DND-41 (cell line): ENCODE measurements around the gene HELB.

Experiments
- ATAC-seq: fragments of 200-7000 bp; cut with Tn5 transposase; 3 replicates; pipeline ENCODE4 v1.9.1; 2021; ENCODE audit warnings: low read depth; ENCODE audit not compliant: insufficient read depth
- DNase-seq: peaks from one replicate; pipeline ENCODE4 v3.0.0-alpha.2; 2020
- H2AFZ ChIP-seq: 2 replicates; pipeline ENCODE4 v1.6.0; 2012; ENCODE audit warnings: low read depth, low read length
- H3K27ac ChIP-seq: 2 replicates; pipeline ENCODE4 v1.5.1; 2012; ENCODE audit warnings: low read length, inconsistent platforms
- H3K27me3 ChIP-seq: fragments of 200-600 bp; sonication (generic); 2 replicates; pipeline ENCODE4 v1.6.0; 2012; ENCODE audit warnings: low read length, mild to moderate bottlenecking, inconsistent platforms; ENCODE audit not compliant: insufficient read depth, poor library complexity
- H3K36me3 ChIP-seq: 2 replicates; pipeline ENCODE4 v1.5.1; 2012; ENCODE audit warnings: low read length, inconsistent platforms; ENCODE audit not compliant: insufficient read depth
- H3K4me1 ChIP-seq: 2 replicates; pipeline ENCODE4 v1.5.1; 2012; ENCODE audit warnings: mild to moderate bottlenecking, low read length; ENCODE audit not compliant: insufficient read depth
- H3K4me2 ChIP-seq: 2 replicates; pipeline ENCODE4 v1.6.0; 2012; ENCODE audit warnings: mild to moderate bottlenecking, moderate library complexity, low read length, inconsistent platforms; ENCODE audit not compliant: insufficient read depth
- H3K4me3 ChIP-seq, 2 experiments: fragments of 200-600 bp in 1 of 2; shearing (Covaris generic) in 1 of 2; 2 replicates each; pipeline ENCODE4 v1.5.1; 2012 to 2016; ENCODE audit warnings: inconsistent platforms in 2 of 2, low read length in 2 of 2, mild to moderate bottlenecking in 2 of 2, low read depth in 1 of 2, moderate library complexity in 1 of 2
- H3K79me2 ChIP-seq: 2 replicates; pipeline ENCODE4 v1.6.0; 2012; ENCODE audit warnings: low read length, inconsistent platforms; ENCODE audit not compliant: insufficient read depth
- H3K9ac ChIP-seq: 2 replicates; pipeline ENCODE4 v1.6.0; 2012; ENCODE audit warnings: low read depth, mild to moderate bottlenecking, inconsistent platforms, low read length, moderate library complexity
- H3K9me3 ChIP-seq: 2 replicates; pipeline ENCODE4 v1.5.1; 2012; ENCODE audit warnings: low read length, moderate library complexity, mild to moderate bottlenecking, inconsistent platforms; ENCODE audit not compliant: insufficient read depth, severe bottlenecking
- H4K20me1 ChIP-seq: 2 replicates; pipeline ENCODE4 v1.6.0; 2012; ENCODE audit warnings: low read length; ENCODE audit not compliant: insufficient read depth
- CTCF ChIP-seq: IDR thresholded peaks from 2 replicates; pipeline ENCODE4 v1.5.1; 2012; ENCODE audit warnings: borderline replicate concordance, low read length, moderate library complexity, mild to moderate bottlenecking; ENCODE audit not compliant: poor library complexity, severe bottlenecking; ENCODE audit errors: extremely low read depth
- EZH2 ChIP-seq: IDR thresholded peaks from 3 replicates; pipeline ENCODE4 v1.6.1; 2012; ENCODE audit warnings: borderline replicate concordance, low read depth, mild to moderate bottlenecking, moderate library complexity, low read length, inconsistent platforms; ENCODE audit not compliant: severe bottlenecking

The HELB gene

DNA sequence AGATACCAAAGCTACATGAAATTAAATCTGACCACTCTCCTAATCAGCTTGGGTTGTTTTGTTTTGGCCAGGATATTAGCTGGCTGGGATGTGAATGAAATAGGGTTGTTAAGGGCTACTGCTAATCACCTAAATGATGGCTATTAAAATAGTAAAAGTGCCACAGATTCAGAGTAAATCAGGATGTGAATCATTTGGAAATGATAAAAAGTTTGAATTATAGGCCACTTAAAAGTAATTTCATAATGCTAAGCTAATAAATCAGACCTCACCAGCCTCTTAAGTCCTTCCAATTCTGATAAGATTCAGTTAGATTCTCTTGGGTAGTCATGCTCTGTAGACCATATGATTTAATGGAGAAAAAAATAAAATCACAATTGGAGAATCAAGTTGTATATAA is 12.0 kb downstream of the HELB start:
- H2AFZ ChIP-seq, result no peak overlapping the region
- no peak for ATAC-seq
- H3K4me3 ChIP-seq, result no peak overlapping the region
- no peaks in the 10 kb centered on the region for H4K20me1 ChIP-seq
- H3K27me3 ChIP-seq, result no peaks in the 10 kb centered on the region
- no peaks in the 10 kb centered on the region for H3K9me3 ChIP-seq
- no peak overlapping the region for H3K9ac ChIP-seq
- TF ChIP-seq CTCF (no peak), EZH2 (no peak)
- peaks cover 9% of the 10 kb centered on the region; the same call in 1 of the 2 replicates for H3K79me2 ChIP-seq
- no peak overlapping the region for H3K4me2 ChIP-seq
- no peak overlapping the region for H3K27ac ChIP-seq
- DNase-seq, result no peak
- H3K36me3 ChIP-seq, result peaks cover 33% of the 10 kb centered on the region
- H3K4me1 ChIP-seq, result no peaks in the 10 kb centered on the region

DNA sequence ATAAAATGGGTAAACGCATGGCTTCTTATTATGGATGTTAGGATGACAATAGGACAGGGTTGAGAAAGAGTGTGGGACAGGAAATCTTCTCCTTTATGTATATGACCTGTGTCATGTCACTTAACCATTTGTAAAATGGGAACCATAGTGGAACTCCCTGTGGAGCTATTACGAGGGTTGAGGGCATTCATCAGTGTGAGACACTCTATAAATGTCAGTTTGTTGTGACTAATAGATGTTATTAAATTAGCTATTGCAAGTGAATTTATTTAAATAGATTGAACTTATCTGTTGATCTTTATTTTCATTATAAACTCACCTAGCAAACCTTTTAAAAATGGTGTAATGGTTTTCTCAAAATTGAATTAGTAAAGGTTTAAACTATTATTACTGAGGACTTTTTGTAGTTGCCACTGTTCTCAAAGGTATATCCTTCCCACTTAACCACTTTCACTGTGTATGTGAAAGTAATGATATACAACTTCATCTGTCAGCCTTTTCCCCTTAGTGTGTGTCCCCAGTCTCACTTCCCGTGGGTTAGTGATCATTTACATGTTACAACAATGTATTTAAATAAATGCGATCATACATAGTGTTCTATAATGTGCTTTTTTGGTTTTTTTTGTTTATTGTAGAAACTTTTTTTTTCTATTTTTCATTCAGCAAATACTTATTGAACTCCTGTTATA is 17.1 kb downstream of the HELB start:
- no peak for TF ChIP-seq CTCF
- no peak for TF ChIP-seq EZH2
- Histone ChIP-seq H3K9me3 (no peaks in the 10 kb centered on the region), H4K20me1 (no peaks in the 10 kb centered on the region), H3K9ac (no peak overlapping the region), H3K27ac (no peak overlapping the region), H3K4me2 (no peak overlapping the region), H3K79me2 (0 out of 2 replicates have a peak, but pooled peaks cover 6% of the 10 kb centered on the region), H2AFZ (no peak overlapping the region), H3K4me3 (no peak overlapping the region), H3K4me1 (no peaks in the 10 kb centered on the region), H3K36me3 (peaks cover 15% of the 10 kb centered on the region), H3K27me3 (no peaks in the 10 kb centered on the region)
- no peak for ATAC-seq
- no peak for DNase-seq

- ATAC-seq, result no peak
Observed at GRCh38 chr12:66320996-66321395, 18.7 kb downstream of the HELB start.

More at GRCh38 chr12:66320996-66321395, 18.7 kb downstream of the HELB start:
- Histone ChIP-seq H3K36me3 (peaks cover 21% of the 10 kb centered on the region), H4K20me1 (no peaks in the 10 kb centered on the region), H2AFZ (no peak overlapping the region), H3K9ac (no peak overlapping the region), H3K4me3 (no peak overlapping the region), H3K79me2 (0 out of 2 replicates have a peak, but pooled peaks cover under 1% of the 10 kb centered on the region), H3K4me1 (no peaks in the 10 kb centered on the region), H3K9me3 (no peaks in the 10 kb centered on the region), H3K27me3 (no peaks in the 10 kb centered on the region), H3K27ac (no peak overlapping the region), H3K4me2 (no peak overlapping the region)
- DNase-seq, result no peak
- TF ChIP-seq CTCF, result no peak
- no peak for TF ChIP-seq EZH2
